GM21423 (cell line): ENCODE results near the gene ZNF697.

Experiments used
- ATAC-seq: cut with Tn5 transposase; IDR thresholded peaks from one replicate; pipeline ENCODE4 v1.9.1; 2021; ENCODE audit warnings: mild to moderate bottlenecking, moderate library complexity; ENCODE audit not compliant: unreplicated experiment

Gene ZNF697

DNA sequence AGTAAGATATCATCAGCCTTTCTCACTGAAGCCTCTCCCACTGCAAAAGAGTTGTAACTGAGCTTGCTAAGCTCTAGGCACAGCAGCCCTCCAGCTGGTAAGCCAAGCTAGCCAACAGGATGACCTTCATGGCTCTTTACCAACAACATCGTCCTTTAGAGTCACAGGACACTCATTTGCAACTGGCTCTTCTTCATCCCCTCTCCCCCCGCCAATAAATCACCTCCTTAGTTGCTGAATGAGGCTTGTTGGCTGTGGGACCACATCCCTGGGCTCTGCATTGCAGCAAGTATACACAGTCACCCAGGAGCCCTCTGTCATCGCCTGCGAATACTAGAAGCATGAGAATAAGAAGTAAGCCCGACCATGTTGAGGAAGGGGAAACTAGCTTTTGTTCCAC lies 16.0 kb upstream of the ZNF697 start:
- no peak for ATAC-seq

GRCh38 chr1:119662034-119662437 lies 14.0 kb upstream of the ZNF697 start:
- ATAC-seq: peak; percentile 65

GRCh38 chr1:119660253-119661083 lies 12.4 kb upstream of the ZNF697 start:
- peak; percentile 74 for ATAC-seq

- ATAC-seq: no peak
These were observed 11.6 kb upstream of the ZNF697 start for GRCh38 chr1:119659628-119660027.

DNA sequence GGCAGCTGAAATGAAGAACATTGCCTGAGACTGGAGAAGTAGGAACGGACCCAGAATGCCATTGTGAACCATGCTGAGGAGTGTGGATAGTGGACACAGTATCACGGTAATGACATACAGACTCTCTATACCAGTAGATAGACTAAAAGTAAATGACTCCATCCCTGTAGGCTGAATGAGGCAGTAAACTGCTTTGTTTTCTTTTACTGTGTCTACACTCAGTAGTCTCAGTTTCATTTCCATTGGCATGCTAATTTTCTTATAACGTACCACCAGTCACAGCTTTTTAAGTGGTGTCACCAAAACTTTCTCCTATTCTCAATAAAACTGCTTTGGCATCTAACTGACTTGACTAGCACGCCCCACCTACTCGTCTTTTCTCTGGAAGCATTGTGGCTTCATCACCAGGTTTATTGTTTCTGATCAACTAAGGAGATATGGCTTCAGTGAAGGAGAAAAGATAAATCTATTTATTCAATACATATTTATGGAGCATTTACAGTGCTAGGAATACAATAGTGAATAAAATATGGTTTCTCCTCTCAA lies 8.4 kb upstream of the ZNF697 start:
- no peak for ATAC-seq

DNA sequence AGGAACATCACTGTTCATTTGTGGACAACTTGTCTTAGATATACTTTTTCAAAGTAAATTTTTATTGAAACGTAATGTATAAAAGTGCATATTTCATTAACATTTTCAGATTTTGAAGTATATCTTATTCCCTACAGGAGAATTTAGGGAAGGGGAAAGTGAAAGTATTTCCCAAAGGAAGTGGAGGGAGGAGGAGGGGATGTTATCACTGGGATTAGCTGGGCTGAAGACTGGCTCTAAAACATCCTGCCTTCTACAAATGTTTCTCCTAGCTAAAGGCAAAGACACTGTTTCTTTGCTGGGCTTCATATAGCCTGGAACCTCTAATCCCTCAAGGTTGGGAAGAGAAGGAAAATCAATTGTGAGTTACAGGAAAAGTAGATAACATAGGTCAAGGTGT lies 7.1 kb upstream of the ZNF697 start:
- ATAC-seq: no peak

DNA sequence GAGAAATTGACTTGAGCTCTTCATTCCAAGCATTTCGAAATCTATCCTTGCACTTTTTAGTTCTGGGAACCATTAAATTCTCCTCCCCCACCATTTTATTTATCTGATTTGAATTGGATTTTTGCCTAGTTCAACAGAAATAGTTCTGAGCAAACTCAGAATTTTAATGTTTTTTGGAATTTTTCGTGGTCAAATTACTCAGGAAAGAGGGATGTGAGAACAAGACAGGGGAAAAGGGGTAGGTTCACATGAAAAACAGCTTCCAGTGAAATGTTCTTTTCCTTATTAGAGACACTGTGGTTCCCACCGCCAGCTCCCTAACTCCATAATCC lies 5.7 kb upstream of the ZNF697 start:
- no peak for ATAC-seq

DNA sequence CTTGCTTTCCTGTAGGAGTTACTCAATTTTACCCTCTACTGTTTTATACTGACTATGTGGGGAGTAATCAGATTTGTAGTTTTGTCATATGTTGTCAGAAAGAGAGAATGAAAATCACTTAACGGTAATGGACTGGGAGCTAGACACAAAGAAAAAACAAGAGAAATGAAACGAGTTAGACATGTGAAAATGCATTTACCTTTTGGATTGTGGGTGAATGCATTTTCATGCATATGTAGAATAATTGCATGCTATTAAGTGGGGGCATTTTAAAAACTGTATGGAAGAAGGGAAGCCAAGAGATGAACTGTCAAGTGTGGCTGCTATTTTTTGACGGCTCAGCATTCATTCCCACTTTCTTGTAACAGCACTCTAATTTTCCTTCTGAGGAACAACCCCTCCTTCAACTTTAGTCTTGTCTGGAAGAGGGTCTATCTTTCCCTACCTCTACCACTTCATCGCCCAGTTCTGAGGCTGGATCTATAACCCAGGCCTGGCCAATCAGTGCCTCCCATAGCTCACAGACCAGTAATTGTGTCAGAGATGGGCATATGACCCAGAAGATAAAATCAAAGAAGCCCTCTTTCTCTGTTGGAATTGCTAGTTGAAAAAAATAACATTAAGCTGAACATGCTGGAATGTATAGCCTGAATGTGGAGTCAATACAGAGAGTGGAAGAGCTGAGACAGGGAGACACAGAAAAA lies 5.2 kb upstream of the ZNF697 start:
- ATAC-seq: no peak

- ATAC-seq: no peak
These were observed 4.5 kb upstream of the ZNF697 start for GRCh38 chr1:119652587-119652986.

GRCh38 chr1:119651641-119652040 lies 3.6 kb upstream of the ZNF697 start:
- ATAC-seq: no peak

DNA sequence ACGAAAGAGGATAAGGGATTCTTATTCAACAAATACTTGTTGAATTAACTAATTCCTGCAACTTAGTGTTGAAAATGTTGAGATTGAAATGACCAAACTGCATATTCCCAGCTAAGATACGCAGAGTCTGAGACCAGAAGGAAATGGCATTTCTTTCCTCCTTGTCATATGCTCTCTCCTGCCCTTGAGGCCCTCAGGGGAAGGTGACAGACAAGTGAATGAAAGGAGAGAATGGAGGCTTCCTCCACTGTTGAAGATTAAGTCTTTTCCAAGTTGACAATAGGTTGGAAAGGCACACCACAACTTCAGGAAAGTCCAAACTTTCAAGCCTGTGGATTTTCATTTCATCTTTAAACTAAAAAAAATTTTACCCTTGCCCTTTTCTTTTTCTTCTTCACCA lies 3.1 kb upstream of the ZNF697 start:
- ATAC-seq: no peak

- no peak for ATAC-seq
These were observed 546 bp upstream of the ZNF697 start for GRCh38 chr1:119648620-119649004.

GRCh38 chr1:119647228-119647733 lies 785 bp downstream of the ZNF697 start:
- no peak for ATAC-seq

- no peak for ATAC-seq
These were observed 1.4 kb downstream of the ZNF697 start for GRCh38 chr1:119646521-119647227.

- no peak for ATAC-seq
These were observed 9.0 kb downstream of the ZNF697 start for GRCh38 chr1:119639109-119639508.

- ATAC-seq: no peak
These were observed 10.4 kb downstream of the ZNF697 start for GRCh38 chr1:119637710-119638109.

- no peak for ATAC-seq
These were observed 11.5 kb downstream of the ZNF697 start for GRCh38 chr1:119636491-119637089.

- ATAC-seq: peak; percentile 52
These were observed 12.2 kb downstream of the ZNF697 start for GRCh38 chr1:119635811-119636390.

DNA sequence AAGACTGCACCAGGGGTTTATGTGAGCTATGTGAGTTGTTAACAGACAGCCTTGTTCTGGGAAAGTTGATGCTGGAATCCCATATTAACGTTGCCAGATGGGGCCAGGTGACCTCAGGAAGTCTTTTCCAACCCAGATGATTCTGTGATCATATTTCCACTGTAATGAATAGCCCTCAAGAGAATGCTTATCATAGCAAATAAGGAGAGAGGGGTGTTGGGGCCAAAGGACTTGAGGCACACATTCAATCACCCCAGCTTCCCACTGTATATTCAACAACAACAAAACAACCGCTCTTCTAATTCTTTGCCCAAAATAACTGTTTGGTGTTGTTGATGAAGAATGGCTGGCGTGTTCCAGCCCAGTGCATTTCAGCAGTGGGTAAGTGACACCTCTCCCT lies 14.1 kb downstream of the ZNF697 start:
- no peak for ATAC-seq

DNA sequence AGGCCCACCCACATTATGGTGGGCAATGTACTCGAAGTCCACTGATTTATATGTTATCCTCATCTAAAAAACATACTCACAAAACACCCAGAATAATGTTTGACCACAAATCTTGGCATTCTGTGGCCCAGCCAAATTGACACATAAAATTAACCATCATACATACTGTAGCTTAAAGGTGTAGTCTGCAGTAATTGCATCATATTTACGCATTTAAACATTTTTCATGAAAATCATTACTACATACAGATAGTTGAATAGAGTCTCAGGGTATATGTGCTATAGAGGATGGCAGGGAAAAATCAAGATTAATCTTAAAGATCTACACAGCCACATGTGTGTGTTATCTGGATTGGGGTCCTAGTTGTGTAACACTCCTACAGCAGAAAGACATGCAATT lies 14.5 kb downstream of the ZNF697 start:
- no peak for ATAC-seq

DNA sequence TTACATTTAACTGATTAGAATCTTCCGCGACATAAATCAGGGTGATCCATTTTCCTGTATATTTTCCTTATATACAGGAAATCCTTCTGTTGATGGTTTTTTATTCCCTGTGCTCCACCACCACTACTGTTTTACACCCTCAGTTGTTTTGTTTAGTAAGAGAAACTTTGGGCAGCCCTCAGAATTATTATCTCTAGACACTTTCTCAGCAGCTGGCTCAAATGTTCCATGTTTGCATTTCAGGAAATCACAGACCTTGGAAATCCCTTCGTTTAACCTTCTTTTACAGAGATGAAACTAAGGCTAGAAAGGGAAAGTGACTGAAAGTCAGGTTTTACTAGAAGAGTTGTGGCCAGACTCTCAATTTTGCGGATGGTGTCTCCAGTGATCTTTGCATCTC lies 15.2 kb downstream of the ZNF697 start:
- no peak for ATAC-seq
